Stimulated activated CD4-positive, alpha-beta T cell treated with anti-CD3 and anti-CD28 coated beads, Interleukin-4, amount 100 ng/mL, for 48 hours (primary cell): ENCODE measurements around the gene MAGI3.
"Not testable (repeated sequence)": the region's sequence is repeated elsewhere in the genome, so short reads cannot be mapped to it uniquely, and the experiment has no call there.

Experiments used
- DNase-seq, 2 donors: peaks; one replicate each; pipeline ENCODE4 v3.0.0-alpha.2; 2020; ENCODE audit warnings: low read depth in 2 of 2

MAGI3 gene

DNA sequence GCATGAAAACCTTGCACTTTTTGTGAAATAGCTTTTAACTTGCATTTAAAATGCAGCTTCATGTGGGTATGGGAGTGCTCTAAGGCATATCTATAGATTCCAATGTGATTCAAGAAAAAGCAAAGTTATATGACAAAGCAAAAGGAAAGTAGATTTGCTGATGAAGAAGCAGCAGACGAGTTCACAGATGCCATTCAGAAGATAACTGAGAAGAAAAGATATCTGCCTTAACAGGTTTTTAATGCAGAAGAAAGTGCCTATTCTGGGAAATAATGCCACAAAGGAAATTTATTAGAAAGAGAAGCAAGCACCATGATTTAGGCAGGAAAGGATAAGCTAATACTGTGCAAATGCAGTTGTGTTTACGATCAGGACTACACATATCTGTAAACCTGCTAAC, 300.9 kb downstream of the MAGI3 start:
- DNase-seq, result no peak

DNA sequence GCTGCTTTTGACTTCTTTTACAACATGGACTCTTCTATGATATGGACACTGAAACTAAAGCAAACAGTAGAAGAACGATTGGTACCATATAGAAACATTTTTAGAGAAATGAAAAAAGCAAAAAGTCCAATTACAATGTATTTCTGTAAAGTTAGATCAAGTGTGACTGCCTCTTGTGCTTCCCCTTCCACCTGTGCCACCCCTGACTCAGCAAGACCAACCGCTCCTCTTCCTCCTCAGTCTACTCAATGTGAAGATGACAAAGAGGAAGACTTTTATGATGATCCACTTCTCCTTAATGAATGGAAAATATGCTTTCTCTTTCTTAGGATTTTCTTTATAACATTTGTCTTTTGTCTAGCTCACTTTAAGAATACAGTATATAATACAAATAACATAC, 302.0 kb downstream of the MAGI3 start:
- no peak for DNase-seq

DNA sequence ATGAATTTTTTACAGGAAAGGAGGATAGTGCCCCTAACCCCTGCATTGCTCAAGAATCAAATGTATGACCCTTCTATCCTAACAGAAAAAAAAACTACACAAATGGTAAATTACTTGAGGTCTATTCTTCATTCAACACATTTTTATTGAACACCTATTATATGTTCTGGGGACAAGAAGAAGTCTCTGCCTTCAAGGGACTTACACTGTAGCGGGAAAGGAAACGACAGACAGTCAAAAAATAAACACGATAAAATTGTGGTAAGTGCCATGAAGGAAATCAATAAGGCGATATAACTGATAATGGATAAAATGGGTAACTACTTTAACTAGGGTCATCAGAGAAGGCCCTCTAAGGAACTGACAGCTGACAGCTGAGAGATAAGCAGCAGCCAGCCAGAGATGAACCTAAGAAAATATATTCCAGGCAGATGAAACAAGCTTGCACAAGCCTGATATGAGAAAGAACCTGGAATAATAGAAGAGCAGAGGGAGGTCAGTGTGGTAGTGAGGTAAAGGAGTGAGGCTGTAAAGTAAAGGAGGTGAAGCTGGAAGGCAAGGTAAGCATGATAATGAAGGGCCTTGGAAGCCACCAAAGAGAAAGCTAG, 302.6 kb downstream of the MAGI3 start:
- DNase-seq, result no peak

DNA sequence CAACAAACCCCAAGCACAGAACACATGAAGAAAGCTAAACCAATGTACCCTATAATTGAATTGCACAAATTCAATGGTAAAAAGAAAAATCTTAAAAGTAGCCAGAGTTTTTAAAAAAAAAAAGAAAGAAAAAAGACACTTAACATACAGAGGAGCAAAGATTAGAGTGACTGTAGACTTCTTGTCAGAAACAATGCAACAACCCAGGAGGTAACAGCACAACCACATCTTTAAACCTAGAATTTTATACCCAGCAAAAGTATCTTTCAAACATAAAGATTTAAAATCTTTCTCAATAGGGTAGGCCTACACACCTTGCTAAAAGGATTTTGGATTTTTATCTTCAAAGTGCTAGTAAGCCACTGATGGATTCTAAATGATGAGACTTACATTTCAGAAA, 304.6 kb downstream of the MAGI3 start:
- no peak for DNase-seq

DNA sequence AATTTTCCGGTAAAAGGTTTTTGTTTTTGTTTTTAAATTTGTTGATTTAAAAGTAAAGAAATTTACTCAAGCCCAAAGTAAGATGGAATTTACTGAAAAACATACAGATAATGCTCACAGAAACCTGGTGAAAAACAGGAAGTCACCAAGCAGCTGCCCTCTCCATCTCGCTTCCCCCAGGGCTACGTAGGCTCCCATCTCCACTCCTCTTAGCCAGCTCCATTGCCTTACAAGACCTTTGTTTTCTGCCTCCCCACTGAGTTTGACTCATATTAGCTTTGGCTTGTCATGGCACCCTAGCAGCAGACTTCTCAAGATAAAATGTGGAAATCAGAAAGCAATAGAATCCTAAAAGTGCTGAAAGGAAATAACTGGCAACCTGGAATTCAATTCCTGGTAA, 311.1 kb downstream of the MAGI3 start:
- DNase-seq, result no peak

DNA sequence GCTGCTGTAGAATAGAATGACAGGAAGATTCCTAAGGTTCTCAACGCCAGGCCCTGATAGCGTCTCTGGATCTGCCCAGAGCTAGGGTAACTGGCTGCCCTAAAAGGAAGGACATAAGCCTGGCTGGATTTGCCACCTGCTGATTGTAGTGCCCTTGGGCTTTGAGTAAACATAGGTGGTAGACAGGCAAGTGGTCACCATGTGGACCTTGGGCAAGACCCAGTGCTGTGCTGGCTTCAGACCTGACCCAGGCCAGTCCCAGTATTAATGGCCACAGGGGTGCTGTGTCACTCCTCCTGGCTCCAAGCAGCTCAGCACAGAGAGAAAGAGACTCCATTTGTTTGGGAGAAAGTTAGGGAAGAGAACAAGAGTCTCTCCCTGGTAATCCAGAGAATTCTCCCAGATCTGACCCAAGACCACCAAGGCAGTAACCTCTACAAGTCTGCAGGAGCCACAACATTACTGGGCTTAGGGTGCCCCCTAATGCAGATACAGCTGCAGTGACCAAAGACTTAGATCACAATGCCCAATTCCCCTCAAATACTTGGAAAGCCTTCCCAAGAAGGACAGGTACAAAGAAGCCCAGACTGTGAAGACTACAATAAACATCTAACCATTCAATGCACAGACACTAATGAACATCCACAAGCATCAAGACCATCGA, 324.4 kb downstream of the MAGI3 start:
- no peak for DNase-seq

DNA sequence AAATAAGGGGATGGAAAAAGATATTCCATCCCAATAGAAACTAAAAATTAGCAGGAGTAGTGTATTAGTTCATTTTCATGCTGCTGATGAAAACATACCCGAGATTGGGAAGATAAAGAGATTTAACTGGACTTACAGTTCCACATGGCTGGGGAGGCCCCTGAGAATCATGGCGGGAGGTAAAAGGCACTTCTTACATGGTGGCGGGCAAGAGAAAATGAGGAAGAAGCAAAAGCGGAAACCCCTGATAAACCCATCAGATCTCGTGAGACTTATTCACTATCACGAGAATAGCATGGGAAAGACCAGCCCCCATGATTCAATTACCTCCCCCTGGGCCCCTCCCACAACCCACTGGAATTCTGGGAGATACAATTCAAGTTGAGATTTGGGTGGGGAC, 327.2 kb downstream of the MAGI3 start:
- not testable (repeated sequence) for DNase-seq

DNA sequence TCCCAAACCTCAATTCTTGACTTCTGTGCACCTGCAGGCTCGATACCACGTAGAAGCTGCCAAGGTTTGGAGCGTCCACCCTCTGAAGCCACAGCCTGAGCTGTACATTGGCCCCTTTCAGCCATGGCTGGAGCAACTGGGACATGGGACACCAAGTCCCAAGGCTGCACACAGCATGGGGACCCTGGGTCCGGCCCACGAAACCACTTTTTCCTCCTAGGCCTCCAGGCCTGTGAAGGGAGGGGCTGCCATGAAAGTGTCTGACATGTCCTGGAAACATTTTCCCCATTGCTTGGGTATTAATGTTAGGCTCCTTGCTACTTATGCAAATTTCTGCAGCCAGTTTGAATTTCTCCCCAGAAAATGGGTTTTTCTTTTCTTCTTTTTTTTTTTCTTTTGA, 328.3 kb downstream of the MAGI3 start:
- DNase-seq, result not testable (repeated sequence)

DNA sequence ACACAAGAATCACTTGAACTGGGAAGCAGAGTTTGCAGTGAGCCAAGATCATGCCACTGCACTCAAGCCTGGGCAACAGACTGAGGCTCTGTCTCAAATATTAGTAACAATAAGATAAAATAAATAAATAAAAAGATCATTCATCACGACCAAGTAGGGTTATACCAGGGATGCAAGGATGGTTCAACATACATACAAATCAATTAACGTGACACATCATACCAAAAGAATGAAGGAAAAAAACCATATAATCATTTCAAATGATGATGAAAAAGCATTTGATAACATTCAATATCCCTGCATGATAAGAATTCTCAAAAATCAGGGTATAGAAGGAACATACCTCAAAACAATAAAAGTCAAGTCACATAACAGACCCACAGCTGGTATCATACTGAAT, 330.7 kb downstream of the MAGI3 start:
- DNase-seq, result no peak

DNA sequence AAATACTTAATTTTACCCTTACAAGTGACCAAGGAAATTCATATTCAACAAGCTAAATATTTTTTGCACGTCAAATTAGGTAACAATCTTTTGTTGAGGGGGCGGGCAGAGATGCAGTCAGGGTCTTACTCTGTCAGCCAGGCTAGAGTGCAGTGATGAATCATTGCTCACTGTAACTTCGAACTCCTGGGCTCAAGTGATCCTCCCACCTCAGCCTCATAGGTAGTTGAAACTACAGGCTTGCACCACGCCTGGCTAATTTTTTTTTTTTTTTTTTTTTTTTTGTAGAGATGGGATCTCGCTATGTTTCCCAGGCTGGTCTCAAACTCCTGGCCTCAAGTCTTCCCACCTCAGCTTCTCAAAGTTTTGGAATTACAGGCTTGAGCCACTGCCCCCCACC, 342.5 kb downstream of the MAGI3 start:
- no peak for DNase-seq

DNA sequence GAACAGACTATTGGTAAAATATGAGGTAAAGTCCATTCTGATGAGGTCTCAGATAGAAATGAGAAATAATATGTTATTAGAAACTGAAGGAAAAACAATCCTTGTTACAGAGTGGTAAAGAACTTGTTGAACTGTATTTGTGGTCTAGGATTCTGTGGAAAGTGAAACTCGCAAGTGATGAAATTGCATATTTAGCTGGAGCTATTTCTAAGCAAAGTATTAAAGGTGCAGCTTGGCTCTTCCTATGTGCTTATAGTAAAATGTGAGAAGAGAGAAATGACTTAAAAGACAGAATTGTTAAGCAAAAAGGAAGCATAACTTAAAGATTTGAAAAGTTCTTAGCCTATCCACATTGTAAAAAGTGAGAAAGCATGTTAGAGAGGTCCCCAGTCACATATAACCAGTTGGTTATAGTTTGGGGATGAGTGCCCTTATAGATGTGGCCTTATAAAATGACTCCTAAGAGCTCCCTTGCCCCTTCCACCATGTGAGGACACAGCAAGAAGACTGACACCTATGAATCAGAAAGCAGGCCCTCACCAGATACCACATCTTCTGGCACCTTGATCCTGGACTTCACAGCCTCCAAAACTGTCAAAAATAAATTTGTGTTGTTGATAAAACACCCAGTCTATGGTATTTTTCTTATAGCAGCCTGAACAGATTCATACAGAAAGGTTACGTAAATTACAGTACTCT, 344.2 kb downstream of the MAGI3 start:
- no peak for DNase-seq
